GM21360 (cell line): Measurements from ENCODE around the gene ENKUR.
A peak's percentile ranks its signal among the peaks of the same experiment; 100 is the strongest.

Experiments
- ATAC-seq: cut with Tn5 transposase; IDR thresholded peaks from one replicate; pipeline ENCODE4 v1.9.1; 2021; ENCODE audit warnings: mild to moderate bottlenecking, moderate library complexity; ENCODE audit not compliant: unreplicated experiment

ENKUR gene

DNA sequence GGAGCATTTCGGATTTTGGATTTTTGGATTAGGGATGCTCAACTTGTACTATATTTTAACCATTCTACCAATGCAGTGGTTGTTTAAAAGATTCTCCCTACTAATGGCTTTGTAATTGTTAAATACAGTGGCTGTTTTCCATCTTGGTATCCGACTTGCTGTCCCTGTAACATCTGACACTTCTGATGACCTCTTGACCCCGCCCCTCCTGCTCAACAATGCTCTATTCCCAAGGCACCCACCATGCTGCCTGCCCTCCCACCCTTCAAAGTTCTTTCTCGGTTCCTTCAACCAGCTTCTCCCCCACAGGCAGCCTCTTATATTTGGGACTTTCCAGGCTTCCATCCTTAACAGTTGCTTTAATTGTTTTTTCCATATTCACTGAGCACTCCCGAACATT lies 65.5 kb downstream of the ENKUR start:
- ATAC-seq, result no peak

DNA sequence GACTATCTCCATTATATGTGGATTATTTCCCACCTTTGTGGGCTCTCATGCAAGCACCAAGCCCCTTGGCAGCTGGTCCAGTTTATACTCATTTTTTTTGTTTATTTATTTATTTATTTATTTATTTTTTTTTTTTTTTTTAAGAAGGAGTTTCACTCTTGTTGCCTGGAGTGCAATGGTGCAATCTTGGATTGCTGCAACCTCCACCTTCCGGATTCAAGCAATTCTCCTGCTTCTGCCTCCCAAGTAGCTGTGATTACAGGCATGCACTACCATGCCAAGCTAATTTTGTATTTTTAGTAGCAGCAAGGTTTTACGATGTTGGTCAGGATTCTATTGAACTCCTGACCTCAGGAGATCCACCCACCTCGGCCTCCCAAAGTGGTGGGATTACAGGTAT lies 66.3 kb downstream of the ENKUR start:
- no peak for ATAC-seq

DNA sequence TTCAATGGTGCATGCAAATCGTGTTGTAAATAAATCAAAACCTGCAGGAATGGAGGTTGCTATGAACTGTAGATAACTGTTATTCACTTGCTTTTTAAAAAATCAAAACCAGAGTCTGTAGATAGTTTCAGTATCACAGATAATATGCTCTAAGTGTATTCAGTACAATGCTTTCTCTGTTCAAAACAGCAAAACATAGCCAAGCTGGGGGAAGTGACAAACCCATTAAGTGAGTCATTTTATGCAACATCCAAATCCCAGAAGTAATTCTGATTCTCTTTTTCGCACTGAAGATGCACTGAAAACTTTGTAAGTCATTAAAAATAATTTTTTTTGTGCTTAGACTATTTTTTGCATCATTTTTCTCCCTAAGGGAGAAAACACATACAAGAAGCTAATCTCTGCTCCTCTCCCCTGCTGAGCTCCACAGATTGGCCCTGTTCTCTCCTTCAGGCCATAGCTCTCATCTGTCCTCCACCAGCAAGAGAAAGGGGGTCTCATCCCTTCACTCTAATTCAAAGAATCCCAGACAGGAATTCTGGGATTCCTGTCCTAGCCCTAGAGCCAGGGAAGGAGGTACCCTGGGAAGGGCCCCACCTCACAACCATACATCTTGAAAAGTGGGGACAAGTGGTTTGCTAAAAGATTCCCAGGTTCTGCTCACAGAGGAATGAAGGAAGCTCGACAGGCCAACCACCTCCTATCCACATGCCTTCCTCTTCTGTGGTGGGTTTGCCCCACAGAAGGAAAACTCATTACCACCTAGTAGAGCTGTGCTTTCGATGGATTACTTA lies 68.5 kb downstream of the ENKUR start:
- ATAC-seq, result peak; percentile 81

DNA sequence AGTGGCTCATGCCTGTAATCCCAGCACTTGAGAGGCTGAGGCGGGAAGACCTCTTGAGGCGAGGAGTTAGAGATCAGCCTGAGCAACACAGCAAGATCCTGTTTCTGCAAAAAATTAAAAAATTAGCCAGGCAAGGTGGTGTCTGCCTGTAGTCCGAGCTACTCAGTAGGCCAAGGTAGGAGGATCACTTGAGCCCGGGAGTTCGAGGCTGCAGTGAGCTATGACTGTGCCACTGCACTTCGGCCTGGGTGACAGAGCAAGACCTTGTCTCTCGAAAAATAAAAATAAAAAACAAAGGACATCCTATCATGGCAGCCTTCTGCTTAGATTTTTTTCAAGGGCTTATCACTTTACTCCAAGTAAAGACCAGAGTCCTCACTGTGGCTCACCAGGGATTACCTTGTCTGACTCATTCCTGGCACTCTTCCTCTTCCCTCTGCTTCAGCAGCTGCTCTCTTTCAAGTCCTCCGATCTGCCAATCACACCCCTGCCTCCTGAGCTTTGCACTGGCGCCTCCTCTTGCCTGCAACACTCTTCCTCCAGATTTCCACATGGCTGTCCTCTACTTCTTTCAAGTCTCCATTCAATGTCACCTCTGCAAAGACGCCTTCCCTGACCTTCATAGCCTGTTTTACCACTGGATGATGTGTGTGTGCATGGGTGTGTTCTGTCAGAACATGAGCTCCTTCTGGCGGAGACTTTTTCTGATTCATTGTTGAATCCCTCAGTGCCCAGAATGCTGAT lies 71.3 kb downstream of the ENKUR start:
- ATAC-seq, result no peak

DNA sequence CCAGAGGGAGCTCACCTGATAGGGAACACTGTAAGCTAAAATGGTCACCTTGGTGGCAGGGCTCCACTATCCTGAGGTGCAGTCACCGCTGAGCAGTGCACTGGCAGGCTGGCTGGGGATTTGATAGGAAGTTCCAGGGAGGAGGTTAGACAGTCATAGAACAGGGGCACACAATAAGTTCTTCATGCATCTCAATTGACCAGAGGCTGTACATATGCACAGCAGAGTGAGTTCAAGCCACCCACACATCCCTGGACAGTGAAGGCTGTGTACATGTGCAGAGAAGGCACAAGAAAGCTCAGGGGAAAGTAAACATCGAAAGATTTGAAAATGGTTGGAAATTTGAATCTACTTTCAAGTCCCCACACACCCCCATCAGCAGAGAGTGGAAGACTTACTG lies 77.4 kb downstream of the ENKUR start:
- ATAC-seq, result no peak

DNA sequence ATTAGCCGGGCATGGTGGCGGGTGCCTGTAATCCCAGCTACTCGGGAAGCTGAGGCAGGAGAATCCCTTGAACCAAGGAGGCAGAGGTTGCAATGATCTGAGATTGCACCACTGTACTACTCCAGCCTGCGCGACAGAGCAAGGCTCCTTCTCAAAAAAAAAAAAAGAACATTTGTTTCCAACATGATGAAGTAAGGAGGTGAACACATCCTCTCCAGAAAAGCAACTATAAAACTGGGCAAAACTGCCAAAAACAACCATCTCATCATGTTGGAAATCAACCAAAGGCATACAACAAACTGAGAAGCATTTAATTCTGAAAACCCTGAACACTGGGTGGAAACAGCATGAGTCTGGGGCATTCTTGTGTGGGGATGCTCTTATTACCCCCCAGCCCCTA lies 77.9 kb downstream of the ENKUR start:
- ATAC-seq, result no peak

DNA sequence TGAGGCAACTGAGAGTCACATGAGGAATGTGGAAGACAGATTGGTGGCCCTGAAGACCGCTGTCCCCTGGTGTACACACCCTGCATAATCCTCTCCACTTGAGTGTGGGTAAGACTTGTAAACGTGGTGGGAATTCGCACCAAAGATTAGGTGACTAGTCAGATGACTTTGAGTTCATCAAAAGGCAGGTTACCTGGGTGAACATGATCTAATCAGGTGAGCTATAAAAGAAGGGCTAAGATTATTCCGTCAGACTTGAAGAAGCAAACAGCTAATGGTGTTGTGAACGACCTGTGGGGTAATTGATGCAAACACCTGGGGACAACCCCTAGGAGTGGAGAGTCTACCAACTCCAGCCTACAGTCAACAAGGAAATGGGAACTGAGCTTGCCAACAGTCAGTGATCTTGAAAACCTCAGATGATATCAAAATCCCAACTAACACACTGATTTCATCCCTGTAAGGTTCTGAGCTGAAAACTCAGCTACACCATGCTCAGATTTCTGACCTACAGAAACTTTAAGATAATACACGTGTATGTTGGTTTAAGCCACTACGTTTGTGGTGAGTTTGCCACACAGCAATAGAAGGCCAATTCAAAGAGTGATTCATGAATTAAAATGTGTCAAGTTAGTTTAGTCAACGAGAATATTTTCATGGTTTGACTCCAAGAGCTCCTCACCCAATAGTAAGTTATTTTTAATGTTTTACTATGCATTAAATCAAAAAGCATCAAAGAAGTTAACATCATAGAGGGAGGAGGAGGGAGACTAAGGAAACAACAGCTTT lies 80.3 kb downstream of the ENKUR start:
- ATAC-seq, result no peak
